Inferior parietal cortex (tissue), 1 donor: ENCODE results near the gene AMN1.
"Not testable (repeated sequence)": the region's sequence is repeated elsewhere in the genome, so short reads cannot be mapped to it uniquely, and the experiment has no call there.

ENCODE experiments used
- DNase-seq: peaks from one replicate; pipeline ENCODE4 v3.0.0-alpha.2; 2016; ENCODE audit errors: extremely low spot score

AMN1 gene

DNA sequence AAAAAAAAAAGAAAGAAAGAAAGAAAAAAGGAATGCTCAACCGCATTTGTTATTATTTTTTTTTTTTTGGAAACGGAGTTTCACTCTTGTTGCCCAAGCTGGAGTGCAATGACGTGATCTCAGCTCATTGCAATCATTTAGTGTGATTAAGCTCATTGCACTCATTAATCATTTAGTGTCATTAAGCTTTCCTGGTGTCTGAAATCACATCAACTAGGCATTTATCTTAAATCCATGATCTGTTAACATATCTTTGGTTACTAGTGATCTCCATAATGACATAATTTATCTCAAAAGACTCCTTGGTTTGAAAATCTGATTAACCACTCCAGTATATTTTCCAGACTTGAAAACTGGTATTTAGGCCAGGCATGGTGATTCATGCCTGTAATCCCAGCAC lies 43.0 kb downstream of the AMN1 start:
- DNase-seq: no peak

DNA sequence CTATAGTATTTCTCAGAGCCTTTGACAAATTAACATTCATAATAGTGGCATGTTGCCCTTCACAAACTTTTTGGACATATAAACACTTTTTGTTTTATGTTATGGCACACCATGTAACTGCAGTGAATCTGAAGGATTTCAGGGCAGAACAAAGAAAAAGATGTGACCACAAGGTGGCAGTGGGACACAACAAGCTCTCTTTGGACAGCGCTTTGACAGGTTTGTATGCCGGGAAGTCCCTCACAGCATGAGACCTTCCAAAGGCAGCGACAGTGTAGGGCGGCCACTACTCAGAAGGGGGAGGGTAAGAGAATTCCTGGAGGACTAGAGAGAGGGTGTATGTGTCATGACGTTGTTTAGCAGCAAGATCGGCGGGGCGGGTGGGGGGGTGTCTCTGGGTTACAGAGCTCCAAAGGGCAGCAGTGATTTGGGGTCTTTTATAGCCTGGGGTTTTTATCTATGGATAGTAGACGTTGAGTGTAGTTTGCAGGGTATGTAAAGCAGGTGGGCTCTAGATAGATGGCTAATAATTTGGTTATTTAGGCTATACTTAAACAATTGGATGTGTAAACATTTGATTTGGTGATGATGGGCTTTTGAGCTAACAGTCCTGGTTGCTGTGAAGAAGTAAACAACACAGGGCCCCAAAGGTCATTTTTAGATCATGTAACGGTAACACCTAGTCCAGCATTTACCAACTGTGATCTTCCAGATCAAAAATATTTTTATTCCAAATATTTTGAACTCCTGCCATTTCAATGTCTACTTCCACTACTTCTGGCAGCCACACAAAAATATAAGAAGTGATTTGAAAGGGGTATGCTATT lies 46.5 kb downstream of the AMN1 start:
- DNase-seq: peak; percentile 51

DNA sequence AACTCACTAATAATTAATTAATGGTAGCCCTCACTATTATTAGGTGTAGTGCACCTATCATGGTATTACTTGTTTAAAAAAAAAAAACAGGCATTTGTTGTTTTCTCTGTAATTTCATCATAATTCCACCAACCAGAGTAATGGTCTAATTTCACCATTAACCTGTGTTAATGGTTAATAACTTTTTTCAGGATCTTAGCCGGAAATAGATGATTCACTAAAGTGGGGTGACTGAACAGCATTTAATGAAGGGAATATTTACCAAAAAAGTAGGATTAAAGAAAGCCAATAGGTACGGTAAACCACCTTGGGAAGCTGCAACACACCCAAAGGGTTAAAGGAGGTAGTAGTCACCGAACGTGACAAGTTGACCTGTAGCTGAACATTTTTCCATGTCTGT lies 56.3 kb downstream of the AMN1 start:
- no peak for DNase-seq

DNA sequence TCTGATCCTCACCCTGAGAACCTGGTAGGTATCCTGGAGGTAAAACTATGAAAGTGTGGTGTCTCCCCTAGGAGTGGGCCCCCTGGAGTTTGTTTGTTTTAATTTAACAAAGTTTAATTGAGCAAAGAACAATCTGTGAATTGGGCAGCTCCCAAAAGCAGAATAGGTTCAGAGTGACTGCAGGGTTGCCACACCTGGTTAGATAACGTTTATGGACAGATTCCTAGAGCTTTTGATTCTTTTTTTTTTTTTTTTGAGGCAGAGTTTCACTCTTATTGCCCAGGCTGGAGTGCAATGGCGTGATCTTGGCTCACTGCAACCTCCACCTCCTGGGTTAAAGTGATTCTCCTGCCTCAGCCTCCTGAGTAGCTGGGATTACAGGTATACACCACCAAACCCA lies 59.2 kb downstream of the AMN1 start:
- not testable (repeated sequence) for DNase-seq

DNA sequence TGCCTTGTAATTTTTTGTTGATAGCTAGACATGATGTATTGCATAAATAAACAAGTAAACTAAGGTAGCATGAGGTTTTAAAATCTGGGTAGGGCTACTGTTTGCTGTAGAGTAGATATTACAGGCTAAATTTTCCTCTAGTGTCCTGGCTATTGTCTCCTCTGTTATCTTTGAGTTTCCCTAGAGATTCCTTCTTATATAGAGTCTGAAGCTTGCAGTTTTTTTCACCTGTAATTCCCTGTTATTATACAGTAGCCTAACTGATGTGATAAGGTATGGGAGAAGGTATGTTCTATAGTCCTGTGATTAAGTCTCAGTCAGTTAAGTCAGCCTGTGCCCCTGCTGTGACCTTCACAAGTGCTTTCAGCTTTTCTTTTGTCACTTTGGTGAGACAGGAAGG lies 59.8 kb downstream of the AMN1 start:
- no peak for DNase-seq

DNA sequence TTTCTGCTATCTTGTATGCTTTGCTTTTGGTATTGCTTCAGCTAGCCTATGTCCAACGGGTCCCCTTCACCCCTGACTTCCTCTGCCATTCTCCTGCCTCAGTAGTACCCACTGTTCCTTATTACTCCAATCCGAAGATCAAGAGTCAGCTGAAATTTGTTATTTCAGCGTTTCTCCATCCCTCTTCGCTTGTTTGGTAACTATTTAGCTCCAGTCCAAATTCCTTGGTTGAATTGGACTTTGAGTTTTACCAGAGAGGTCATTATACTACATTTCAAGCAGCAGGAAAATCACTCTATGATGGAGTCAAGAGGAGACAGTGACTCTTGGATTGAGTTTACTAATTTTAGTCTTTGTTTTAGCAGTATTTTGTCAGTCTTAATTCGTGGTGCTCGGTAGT lies 64.8 kb downstream of the AMN1 start:
- no peak for DNase-seq

DNA sequence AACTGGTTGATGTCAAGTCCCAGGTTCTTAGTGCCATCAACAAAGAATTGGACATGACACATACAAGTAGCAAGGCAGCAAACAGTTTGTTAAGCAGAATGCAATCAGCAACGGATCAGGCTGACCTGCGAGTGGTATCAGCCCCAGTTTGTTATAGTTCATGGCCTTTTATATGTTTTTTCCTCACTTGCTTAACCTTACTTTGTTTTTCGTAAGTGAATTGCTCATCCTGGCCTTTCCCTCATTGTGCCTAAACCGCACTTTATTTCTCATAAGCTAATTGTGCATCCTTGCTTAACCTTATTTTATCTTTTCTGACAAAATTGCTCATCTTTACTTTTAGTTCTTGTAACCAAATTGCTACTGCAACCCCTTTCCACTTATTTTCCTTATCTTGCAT lies 65.2 kb downstream of the AMN1 start:
- DNase-seq: no peak

DNA sequence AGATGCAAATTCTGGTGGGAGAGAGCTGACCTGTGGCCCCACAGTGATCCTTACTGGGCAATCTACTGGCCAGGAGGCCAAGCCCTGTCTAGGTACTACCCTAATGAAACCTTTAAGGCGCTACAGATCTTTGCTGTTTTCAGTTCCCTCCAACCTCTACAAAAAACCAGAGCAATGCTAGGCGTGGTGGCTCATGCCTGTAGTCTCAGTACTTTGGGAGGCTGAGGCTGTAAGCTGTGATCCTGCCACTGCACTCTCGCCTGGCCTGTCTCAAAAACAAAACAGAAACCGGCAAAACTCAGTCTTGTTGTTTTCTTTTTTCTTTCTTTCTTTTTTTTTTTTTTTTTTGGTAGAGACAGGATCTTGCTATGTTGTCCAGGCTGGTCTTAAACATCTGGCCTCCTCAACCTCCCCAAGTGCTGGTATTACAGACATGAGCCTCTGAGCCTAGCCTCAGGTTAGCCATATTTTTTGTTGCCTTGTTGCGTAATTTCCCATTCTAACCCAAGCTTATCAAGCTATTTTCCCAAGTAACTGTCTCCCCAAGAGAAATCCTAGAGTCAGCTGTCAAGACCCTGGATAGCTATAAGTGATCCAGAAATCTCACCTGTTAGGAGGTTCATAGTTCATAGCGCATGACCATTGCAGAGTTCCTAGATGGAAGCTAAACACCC lies 66.5 kb downstream of the AMN1 start:
- no peak for DNase-seq

DNA sequence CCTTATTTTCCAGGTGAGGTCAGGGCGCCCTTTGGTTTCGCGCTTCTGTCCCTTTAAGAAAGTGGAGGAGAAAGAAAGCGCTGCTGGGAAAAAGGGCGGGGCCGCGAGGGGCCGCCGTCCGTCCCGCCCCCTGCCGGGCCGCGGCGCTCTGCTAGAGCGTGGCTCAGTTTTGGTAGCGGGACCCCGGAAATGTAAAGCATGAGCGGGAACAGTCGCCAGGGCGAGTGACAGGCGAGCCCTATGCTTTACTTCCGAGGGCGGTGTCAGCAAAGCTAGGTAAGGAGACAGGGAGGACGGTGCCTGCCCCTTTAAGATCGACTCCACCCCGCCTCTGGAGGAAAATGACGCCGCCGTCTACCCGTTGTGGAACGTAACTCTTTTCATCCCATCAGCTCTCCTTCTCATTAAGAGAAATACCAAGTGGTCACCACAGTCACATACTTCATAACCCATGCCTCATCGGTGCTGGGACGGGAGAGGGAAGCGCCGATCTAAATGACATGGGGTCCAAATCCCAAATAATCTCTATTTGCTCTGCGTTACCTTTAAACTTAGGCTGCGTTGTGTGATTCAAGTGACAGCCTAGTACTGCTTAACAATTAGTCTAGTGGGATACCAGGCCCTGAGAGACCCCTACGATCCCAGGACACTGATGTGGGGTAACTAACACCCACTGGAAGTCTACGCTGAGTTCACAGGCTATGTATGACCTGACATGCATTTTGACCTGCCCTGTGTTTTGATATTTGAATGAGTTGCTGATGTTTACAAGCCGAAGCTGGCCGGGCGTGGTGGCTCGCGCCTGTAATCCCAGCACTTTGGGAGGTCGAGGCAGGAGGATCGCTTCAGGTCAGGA lies 69.5 kb downstream of the AMN1 start, which contains the start of gene ETFBKMT:
ETFBKMT (plus strand) TSS at position 602 of the 856 bp plus-strand sequence. CDS start 2,266 bp downstream, outside the sequence.
- DNase-seq: peak; percentile 92

DNA sequence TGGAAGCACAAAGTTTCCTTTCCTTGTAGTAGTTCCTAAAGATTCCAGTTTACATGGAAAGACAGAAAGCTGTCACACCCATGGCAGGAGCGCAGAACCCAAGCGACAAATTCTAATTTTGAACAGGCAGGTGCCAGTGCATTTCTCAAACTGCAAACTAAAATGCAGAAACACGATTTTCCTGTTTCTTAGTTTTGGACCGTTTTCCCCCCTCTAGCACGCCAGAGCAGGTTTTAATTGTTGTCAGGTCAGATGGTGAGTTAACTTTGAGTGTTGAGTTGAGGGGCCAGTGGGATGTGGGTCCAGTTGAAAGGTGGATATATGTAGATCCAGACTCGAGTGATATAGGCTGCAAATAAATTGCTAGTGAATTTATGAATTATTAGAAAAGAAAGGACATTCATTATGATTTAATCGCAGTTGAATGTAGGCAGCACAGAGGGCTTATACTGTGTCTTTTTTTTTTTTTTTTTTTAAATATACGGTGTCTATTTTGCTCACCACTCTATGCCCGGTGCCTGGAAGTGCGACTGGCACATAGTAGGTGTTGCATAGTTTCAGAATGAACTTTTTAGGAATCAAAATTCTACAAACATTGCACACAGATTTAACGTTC lies 70.2 kb downstream of the AMN1 start:
- DNase-seq: no peak

DNA sequence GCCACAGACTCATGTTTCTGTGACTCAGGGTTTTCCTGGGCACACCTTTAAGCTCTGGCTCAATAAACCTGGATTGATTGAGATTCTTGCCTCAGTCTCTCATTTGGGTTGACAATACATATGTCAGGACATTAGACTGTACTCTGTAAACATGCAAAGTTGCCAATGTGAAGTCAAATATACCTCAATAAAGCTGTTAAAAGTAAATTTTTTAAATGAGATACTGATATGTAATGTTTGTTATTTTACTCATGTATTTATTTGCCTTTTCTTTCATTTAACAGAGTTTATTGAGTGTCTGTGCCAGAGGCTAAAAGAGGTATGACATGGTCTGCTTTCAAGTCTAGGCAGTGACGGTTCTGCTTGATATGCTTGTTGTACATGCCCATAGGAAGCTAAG lies 73.0 kb downstream of the AMN1 start:
- no peak for DNase-seq

DNA sequence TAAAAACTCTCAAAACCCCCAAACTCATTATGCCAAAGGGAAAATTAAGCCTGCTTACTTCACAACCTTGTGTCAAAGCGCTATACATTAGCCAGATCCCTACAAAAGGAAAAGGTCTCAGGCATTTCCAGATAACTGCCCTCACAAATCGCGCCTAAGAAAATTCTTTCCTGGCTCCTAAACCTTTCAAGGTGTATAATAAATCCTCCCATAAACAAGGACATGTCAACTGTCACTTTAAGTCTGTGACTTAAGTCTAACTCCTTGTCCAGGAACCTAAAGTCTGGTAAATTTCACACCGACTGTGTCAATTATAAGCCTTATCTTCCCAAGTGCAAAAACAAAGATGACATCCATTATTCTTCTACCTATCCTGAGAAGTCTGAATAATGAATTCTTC lies 73.6 kb downstream of the AMN1 start:
- DNase-seq: no peak

DNA sequence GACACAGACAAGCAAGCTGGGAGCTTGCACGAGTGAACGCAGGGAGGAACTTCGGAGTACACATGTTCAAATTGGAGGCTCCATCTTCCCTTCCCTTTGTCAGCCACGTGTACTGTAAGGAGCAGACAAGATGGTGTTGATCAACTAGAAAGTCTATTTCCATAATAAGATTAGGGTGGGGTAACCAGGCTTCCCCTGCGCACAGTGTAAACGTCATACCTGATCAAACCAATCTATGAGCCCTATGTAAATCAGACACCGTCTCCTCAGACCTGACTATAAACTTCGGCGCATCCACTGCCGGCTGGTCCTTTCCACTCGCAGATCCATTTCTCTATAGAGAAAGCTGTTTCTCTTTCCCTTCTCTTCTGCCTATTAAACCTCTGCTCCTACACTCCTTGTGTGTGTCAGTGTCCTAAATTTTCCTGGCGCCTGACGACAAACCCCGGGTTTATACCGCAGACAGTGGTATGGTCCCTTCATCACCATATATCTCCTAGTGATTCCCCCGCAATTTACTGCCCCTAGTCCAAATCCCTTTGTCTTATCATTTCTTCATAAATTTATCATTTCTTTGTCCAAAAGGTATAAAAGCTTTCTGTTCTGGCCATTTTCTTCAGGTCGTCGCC lies 76.8 kb downstream of the AMN1 start:
- DNase-seq: no peak

DNA sequence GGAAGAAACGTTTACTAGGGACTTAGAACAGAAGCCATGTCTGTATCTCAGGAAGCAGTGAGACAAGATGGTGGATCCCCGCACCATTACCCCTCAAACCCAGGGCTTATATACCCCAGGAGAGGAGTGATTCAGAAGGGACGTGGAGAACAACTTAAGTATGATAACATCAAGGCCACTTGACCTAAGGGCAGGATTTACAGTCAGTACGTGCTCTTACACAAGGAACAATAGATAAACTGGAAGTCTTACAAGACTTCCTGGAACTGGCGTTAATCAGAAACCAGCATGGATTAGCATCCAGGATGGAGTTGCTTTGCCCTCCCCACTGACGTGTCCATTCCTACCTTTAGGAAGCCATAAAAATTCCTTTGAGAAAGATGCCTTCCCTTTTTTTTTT lies 77.9 kb downstream of the AMN1 start:
- DNase-seq: no peak

DNA sequence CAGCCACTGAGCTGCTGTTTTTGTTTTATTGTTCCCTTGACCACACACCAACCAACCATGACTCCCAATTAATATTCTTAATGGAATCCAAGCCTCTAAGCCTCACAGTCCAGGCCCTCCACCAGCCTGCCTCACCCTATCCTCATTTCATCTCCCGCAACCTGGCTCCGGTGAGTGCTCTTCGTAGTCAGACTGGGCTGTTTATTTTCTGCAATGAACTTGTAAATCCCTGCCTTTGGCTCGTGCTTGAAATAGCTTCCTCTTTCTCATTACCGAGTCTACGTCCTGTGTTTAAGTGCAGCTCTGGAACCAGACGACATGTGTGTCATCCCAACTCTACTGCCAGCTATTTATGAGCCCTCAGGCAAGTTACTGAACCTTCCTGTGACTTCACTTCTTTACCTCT lies 81.7 kb downstream of the AMN1 start:
- no peak for DNase-seq

DNA sequence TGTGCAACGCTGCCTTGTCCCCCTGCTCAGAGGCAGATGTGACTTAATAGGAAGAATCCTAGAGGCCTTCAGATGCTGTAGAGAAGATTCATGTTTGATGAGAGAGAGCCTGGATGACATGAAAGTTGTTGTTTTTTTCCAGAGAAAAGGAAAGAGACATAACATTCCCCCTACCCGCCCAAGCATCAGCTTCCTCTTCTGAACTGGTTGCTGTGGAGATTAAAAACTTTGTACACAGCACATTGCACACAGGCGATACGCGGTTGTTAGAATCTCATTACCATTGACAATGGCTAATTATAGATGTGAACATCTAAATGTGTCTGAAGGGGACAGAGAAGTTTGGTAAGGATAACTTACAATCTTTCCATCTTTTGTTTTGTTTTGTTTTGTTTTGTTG lies 82.9 kb downstream of the AMN1 start:
- DNase-seq: no peak

DNA sequence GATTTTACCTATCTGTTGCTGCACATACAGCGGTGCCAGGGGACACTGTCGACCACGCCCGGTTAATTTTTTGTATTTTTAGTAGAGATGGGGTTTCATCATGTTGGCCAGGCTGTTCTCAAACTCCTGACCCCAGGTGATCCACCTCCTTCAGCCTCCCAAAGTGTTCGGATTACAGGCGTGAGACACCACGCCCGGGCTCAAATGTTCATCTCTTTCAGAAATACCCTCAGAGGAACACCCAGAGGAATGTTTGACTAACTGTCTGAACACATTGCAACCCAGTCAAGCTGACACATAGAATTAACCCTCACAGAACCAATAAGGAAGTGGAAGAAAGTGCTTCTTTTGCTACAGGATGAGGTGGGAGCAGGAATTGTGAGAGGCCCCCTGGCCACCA lies 84.3 kb downstream of the AMN1 start:
- no peak for DNase-seq

DNA sequence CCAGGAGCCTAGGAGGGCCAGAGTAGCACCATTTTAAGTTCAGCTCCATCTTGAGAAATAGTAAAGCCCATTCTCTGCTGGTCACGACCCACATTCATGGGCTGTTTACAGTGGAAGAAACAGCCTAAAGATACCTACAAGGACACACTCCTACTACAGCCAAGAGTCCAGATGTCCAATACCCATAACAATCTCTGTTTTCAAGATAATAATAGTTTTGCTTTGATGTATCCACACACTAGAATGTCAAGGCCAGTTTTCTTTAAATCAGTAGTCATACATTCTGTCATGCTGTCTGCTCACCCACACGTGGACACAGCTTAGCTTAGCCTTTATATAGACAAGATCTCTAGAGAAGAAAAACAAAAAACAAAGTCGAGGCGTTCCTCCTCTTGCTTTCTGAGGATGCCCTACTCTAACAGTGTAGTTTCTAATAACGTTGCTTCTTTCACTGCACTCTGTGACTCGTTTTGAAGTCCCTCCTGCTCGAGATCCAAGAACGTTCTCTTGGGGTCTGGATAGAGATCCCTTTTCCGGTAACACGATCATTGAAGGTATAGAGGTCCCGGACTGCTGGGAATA lies 87.2 kb downstream of the AMN1 start:
- no peak for DNase-seq

DNA sequence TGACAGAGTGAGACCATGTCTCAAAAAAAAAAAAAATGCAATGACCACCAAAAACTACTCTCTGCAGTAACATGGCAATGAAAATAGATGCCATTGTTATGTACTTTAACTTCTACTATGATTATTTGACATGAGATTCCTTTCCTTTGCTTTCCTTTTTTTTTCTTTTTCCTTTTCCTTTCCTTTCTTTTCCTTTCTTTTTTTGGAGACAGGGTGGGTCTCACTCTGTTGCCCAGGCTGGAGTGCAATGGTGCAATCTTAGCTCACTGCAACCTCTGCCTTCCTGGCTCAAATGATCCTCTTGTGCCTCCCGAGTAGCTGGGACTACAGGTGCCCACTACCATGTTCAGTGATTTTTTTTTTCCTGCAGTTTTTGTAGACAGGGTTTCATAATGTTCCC lies 94.2 kb downstream of the AMN1 start:
- no peak for DNase-seq

DNA sequence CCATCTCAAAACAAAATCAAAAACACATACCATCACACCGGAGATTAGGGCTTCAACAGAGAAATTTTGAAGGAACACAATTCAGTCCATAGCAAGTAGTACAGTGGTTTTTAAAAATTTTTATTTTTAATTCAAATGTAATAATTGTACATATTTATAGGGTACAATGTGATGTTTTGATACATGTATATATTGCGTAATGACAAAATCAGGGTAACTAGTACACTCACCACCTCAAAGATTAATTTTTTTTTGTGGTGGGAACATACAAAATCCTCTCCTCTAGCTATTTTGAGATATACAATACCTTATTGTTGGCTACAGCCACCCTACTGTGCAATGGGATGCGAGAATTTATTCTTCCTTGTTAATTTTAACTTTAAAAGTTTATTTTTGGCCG lies 95.4 kb downstream of the AMN1 start:
- DNase-seq: no peak

DNA sequence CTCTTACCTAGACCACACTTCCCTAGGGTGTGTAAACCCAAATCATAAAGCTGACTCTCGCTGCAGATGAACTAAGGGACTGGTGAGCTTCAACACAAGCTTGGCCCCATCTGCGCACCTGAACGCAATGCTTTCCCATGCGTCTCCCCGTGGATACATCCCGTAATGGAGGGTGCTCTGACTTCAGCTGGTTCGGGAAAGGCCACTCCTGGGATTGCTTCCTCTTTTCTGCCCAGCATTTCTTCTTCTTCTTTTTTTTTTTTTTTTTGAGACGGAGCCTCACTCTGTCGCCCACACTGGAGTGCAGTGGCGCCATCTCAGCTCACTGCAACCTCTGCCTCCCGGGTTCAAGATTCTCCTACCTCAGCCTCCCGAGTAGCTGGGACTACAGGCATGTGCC lies 97.0 kb downstream of the AMN1 start:
- DNase-seq: no peak
